NCI-H1105 (cell line): ENCODE results near the gene NRG3.
"Not testable (repeated sequence)": the region's sequence is repeated elsewhere in the genome, so short reads cannot be mapped to it uniquely, and the experiment has no call there.

ENCODE experiments used
- DNase-seq: peaks from one replicate; lab custom pipeline; 2025; lab: John Stamatoyannopoulos, UW

NRG3 gene

DNA sequence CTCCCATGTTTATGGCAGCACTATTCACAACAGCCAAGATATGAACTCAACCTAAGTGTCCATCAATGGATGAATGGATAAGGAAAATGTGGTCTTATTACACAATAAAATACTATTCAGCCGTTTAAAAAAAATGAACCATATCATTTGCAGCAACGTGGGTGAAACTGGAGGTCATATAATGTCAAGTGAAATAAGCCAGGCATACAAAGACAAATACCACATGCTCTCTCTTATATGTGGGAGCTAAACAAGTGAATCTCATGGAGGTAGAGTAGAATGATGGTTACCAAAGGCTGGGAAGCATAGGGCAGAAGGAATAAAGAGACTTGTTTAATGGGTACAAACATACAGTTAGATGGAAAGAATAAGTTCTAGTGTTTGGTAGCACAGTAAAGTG lies 699.1 kb downstream of the NRG3 start:
- DNase-seq: no peak

DNA sequence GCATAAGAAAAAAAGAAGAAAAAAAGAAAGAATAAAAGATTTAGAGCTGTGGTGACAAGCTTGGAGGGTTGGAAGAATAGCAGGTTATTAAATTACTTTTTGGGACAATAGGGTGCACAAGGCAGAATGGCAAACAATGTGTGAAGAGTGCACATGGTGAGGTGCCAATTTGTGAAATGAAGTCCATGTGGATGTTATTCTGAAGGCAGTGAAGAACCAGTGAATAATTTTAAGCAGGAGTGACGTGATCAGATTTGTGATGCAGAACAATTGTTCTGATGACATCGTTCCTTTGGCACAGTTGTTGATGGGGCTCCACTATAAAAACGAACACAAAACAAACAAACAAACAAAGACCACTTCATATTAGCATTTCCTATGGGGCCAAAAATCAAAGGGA lies 700.3 kb downstream of the NRG3 start:
- no peak for DNase-seq

DNA sequence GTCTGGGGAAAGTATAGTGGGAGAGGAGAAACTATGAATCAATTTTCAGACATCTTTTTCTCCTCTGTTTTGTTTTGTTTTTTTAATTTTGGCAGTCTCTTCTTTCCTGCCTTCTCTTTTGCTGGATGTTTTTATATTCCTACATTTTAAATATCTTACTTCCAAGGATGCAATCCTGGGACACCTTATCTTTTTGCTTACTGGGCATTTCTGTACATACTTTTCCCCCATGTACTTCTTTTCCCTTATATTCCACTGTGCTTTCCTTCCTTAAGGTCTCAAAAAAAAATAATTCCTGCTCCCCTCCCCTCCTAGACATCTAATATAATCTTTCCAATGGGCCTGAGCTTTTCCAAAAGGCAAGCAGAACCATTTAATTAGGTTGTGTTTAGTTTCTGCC lies 701.1 kb downstream of the NRG3 start:
- DNase-seq: no peak

DNA sequence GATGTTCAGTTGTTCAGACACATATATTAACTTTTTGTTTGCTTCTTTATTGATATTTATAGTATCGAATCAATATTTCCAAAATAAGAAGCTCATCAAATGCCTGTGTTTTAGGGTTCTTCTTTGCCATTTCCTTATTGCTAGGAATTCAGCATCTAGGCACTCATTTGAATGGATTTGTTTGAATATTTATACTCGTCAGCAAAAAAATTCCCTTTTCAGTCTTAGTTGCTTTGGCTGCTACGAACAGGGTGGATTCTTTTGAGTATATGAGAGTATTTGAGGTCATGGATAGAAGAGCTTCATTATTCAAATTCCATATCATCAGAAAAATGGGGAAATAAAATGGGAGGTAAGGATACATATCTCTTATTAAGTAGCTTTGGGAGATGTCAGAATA lies 706.9 kb downstream of the NRG3 start:
- no peak for DNase-seq

DNA sequence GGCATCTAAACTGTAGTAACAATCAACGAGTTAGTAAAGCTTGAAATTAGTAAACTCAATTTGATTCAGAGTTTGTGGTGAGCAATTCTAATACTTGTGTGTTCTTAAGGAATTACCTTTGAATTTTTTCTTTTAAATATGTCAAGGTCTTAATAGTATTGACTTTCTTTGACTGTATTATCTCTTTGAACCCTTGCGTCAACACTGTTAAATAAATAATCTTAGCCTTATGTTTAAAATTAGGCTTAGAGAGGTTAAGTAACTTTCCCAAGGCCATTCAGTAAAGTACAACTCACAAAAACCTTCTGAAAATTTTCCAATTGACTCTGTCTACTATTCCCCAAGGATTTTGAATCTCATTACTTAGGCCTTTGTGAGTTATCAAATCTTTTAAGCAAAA lies 716.4 kb downstream of the NRG3 start:
- no peak for DNase-seq

DNA sequence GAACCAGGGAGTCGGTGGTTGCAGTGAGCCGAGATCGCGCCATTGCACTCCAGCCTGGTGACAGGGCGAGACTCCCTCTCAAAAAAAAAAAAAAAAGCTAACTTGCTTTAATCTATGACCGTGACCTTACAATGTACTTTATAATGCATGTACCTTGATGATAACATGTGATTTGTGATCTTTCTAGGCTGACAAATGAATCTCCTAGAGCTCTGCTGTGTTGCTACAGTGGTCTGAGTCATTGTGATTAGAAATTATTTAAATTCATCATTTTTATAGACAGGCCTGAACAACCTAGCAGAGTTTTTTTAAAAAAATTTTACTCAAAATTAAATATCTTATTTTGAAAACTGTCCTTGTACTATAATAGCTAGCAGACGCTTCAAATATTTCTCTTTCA lies 722.8 kb downstream of the NRG3 start:
- no peak for DNase-seq

DNA sequence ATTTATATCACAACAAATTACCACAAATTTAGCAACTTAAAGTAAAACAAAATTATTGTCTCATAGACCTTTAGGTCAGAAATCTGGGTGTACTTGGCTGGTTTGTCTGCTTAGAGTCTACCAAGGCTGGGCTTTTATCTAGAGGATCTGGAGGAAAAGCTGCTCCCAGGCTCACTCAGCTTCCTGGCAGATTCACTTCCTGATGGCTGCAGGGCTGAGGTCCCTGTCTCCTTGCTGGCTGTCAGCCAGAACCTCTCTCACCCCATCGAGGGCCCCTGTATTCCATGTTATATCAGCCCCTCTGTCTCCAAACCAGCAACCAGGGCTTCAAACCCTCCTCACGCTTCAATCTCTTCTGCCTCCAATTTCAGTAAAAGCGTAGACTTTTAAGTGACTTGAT lies 734.9 kb downstream of the NRG3 start:
- DNase-seq: no peak

DNA sequence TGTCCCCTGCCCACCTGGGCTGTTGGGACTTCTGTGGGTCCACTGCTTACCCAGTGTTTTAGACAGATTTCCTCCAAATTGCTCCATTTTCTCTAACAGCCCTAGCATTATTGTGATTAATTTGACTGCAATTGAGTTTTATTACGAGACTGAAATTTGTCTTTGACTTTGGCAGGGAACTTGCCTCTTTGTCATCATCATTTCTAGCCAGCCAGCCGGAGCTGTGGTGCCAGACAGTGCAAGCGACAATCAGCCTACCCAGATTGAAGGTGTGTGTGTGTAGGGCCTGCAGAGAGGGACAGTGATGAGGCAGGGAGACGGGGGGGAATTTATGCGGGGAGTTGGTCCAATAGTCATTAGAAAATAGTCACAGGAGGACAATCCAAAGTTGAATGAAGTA lies 743.0 kb downstream of the NRG3 start:
- no peak for DNase-seq

DNA sequence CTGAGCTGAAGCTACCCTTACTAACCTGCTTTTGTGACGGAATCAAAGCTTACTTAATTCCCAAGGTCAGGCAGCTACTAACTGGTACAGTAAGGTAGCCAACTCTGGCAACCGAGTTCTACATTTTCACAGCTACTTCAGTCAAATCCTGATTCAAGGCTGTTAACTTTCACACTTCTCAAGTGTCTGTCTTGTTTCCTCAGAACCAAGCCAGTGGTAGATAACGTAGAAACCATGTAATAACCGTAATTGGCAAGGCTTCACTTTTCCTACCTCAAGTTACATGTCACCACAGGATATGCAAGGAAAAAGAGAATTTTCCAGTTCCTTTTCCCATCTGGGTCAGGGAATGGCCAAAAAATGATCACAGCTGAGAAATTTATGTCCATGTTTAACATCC lies 746.7 kb downstream of the NRG3 start:
- no peak for DNase-seq

DNA sequence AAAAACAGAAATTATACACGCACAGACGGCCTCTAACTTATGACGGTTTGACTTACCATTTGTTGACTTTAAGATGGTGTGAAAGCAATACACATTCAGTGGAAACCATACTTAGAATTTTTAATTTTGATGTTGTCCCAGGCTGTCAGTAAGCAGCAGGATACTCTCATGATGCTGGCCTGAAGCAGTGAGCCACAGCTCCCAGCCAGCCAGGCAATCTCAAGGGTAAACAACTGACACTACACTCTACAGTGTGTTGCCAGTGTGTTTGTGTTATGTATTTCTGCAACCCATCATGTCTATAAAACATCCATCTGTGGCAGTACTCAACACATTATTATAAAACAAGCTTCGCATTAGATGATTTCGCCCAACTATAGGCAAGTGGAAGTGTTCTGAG lies 747.5 kb downstream of the NRG3 start:
- no peak for DNase-seq

DNA sequence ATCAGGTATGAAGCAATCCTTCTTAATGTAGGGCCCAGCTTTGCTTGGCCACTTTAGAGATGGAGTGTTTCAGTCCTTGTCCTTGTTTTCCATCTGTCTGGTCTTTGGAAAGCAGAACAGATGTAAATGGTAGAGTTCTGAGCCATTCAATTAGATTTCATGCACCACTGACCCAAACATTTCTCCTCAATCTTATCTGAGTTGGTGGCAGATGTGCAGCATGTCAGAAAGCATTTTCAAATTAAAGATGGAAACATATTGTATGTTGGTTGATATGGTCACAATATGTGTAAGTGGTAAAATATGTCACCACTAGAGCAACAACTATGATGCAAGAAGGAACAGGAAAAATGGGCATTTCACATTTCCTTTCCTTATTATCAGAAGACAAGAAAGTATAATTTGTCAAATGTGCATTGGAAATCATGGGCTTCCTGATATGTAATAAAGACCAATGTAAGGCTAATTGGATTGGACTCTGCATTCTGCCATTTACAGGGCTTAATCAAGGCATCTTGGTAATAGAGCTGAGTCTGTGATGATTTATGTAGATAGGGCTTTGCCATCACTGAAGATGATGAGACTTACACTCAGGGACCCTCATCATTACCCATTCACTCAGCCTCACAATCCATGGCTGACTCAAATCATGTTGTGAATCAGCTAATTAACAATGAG lies 750.7 kb downstream of the NRG3 start:
- no peak for DNase-seq

DNA sequence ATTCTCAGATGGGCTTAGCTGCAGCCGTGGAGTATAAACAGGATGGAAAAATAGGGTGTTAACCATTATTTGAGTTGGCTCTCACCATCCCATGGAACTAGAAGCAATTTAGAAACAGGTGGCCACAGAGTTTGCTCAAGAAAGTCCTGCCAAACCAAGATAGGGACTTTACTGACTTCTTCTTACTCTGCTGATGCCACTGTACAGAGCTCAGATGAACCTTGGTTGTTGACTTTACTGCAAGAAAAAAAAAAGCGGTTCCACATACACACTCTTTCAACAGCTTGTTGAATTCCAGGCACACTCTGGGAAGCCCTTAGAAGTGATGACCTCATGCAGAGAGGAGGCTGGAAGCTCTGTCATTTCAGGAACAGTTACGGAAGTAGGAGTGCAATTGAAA lies 753.4 kb downstream of the NRG3 start:
- DNase-seq: no peak

DNA sequence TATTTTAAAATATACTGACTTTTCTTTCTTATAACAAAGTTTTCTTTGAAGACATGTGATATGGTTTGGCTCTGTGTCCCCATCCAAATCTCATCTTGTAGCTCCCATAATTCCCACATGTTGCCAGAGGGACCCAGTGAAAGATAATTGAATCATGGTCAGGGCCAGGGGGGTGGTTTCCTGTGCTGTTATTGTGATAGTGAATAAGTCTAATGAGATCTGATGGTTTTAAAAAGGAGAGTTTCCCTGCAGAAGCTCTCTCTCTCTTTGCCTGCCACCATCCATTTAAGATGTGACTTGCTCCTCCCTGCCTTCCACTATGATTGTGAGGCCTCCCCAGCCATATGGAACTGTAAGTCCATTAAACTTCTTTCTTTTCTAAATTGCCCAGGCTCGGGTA lies 768.1 kb downstream of the NRG3 start:
- DNase-seq: no peak

DNA sequence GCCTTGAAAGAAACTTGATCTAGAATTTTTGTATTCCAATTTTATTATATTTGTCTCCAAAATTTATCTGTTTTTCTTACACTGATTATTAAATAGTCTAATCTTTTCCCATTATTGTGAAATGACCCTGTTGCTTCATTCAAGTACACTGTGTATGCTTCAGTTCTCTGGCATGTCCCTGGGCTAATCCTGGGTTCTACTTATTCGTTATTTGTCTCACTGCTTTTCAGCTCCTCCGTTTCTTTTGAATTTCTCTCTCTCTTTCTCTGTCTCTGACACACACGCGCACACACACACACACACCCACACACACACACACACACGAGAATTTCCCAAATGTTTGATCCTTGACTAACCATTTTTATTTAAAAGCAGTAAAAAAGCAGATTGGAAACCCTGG lies 768.6 kb downstream of the NRG3 start:
- no peak for DNase-seq

DNA sequence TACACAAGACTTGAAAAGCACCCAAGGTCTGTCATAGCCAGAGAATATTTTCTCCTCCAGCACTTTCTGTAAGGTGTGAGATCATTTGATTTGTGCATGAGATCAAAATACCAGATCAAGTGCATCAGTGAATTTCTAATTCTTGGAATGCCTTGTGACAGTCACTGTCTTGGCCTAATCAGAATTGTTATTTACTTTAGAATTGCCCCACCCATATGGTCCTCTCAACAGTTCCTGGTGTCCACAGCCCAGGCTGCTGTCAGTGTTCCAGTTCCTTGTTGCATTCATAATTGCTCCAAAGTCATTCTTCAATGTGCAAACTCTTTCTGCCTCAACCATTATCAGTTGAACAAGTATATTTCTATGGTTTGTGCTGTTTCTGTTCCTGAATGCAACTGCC lies 770.2 kb downstream of the NRG3 start:
- DNase-seq: no peak

DNA sequence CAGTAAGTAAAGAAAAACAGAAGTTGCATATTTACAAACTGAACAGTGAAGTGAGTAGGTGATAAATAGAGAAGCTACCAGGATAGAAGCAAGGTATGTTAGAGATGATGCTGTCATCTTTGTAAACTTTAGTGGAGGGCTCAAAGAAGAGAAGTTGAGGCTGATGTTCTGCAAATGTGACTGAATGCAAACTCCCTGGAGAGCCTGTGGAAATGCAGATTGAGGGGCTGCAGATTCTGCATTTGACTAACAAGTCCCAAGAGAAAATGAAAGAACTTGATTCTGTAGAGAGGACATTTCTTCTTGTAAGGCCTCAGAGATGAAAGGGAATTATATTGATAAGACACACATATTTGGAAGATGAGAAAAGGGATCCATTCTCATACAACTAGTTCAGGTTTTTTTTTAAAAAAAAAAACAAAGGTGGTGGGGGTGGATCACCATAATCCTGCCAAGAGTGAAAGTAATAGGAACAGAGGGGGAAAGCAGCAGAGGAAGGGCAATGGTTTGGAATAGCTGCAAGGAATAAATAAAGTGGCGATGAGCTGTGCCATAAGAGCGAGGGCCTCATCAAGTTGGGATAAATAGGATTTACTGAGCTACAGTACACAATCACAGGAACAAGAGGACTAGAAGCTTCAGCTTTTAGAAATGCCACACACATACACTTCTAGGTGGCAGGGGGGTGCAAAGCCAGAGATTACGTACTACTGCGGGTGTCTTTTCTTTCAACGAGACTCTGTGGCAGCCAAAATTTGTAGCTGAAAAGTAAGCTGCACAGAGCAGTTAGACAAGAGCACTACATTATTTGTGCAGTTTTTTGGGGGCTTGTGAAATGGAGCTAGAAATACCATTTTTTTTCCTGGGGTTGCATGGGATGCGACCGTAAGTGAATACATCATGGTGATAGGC lies 778.5 kb downstream of the NRG3 start:
- DNase-seq: no peak

DNA sequence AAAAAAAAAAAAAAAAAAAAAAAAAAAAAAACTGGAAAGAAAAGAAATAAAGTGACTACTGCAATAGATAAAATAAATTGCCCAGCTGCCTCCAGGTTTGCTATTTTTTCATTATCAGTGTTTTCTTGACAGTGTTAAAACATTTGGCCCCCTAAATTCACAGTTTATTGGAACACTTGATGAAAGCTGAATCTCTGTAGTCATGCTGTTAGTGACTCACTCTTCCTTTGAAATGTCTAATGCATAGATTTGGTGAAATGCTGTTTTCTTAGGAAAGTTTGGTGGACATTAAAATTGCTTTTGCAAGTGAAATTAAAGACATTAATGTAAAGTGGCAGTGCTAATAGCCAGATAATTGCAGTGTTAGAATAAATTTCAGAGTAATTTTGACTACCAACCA lies 785.2 kb downstream of the NRG3 start:
- DNase-seq: no peak

DNA sequence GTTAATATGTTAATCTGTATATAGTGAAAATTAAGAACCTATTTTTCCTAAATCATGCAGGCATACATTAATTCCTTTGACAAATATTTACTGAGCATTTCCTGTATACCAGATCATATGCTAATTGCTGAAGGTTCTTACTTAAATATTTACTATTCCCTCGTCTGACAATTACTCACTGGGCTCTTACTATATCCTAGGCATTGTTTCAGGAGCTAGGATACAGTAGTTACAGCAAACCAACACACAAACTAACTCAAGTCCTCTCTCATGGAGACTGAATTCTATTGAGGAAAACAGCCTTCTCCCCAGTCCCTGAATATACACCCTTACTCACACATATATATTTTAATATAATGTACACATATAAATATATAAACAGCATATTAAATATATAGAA lies 786.0 kb downstream of the NRG3 start:
- no peak for DNase-seq

DNA sequence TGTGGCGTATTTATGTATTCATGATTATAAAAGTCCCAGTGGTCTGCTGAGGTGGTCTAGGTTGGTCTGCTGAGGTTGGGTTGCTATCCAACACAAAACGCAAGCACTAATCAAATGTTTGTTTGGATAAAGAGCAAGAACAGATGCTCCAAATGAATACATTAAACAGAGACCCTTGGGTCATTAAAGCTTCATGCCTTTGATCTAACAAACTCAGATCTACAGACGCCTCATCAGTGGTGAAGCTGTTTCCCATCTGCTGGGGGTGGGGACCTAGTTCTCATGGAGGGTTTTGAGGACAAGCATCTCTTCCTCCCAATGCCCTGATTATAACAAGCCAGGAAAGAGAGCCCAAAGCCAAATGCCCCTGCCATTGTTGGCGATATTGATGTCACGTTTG lies 786.7 kb downstream of the NRG3 start:
- DNase-seq: no peak

DNA sequence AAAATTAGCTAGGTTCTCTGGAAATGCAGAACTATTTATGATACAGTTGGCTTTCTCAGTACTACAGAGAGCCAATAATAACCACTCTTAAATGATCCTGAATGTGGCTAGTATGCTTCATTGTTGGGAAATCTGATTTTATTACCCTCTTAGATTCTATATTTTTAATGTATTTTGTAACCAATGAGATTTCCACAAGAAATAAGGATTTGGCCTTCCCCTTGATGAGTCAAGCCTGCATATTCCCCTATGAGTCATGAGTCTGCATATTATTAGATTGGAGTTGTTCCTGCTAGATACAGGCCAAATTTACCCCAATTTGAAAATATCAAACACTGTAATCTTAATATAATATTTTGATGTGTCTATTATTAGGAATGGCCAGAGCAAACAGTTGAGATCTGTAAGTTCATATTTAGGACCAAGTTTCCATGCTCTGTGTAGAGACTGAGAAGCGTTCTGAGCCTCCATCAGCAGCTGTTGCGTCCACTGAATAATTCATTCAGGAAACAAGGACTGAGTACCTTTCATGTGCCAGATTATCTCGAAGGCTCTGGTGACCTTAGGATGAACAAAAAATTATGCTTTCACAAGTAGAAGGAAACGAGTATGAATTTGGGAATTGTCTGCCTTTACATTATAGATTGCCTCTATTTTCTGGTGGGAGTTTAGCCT lies 793.4 kb downstream of the NRG3 start:
- DNase-seq: no peak

DNA sequence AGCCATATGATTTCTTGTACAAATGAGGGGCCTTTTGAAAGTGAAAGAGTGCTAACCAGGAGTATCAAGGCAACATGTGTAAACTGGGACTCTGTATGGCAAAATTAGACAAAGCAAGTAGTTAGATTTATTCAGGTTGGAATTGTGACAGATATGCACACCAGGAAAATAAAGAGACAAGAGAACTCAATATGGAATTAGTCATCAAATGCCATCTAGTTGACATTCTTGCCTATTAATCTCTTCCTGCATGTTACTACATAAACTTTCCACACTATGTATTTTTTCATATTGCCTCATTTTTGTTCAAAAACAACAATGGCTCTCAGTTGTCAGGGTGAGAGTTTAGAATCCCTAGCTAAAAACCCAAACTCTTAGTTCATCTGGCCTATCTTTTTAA lies 799.0 kb downstream of the NRG3 start:
- DNase-seq: no peak

DNA sequence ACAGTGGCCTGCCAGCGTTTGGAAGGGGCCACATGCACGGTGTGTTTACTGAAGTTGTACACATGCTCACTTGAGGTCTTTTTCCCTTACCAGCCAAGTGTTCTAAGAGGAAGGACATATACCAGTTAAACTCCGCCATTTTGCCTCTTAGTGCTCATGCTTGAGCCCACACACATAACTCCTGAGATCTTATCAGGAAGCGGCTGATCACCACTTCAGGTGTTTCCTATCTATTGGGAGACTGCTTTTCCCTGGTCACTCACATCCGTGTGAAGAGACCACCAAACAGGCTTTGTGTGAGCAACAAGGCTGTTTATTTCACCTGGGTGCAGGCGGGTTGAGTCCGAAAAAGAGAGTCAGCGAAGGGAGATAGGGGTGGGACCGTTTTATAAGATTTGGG lies 802.9 kb downstream of the NRG3 start:
- DNase-seq: not testable (repeated sequence)

DNA sequence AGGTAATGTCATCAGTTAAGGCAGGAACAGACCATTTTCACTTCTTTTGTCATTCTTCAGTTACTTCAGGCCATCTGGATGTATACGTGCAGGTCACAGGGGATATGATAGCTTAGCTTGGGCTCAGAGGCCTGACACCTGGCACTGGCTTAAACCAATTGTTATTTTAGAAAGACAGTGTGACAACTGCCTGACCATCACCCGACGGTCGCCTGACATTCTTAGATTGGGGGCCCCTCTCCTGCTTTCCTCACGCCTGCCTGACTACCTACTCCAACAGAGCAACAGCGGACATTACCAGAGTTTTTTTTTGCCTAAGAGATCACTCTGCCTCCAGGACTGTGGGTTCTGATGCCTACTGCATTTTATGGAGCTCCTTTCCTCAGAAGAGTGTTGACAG lies 803.5 kb downstream of the NRG3 start:
- DNase-seq: not testable (repeated sequence)
